IMR-90 (cell line): ENCODE results near the gene PDE11A. TPM values are rescaled to one million over a fixed set of nuclear protein-coding genes. Genes with fewer than 3 reads are reported as not detected.

Experiments used
- ATAC-seq: fragments of 200-7000 bp; cut with Tn5 transposase; 2 replicates; pipeline ENCODE4 v1.9.1; 2020; ENCODE audit warnings: low read depth, mild to moderate bottlenecking, moderate library complexity
- BruUV-seq: library from RNA; stranded (reverse); fragments of 400-500 nt; replicated peaks from 2 replicates; lab custom pipeline; 2021; lab: Mats Ljungman, UMichigan
- CTCF ChIA-PET: fragments of 300-600 bp; formaldehyde crosslinking; extraction: SDS; loops from one replicate; lab custom pipeline; 2021; ENCODE audit warnings: antibody characterized with exemption; lab: Yijun Ruan, JAX
- POLR2A ChIA-PET: fragments of 300-600 bp; sonication (Branson Sonifier 250); formaldehyde crosslinking; loops from one replicate; lab custom pipeline; 2022; ENCODE audit warnings: antibody characterized with exemption; ENCODE audit not compliant: unreplicated experiment; lab: Charles Lee
- DNase-seq: peaks from one replicate; pipeline ENCODE4 v3.0.0; 2013
- H2AFZ ChIP-seq: replicated peaks from 2 replicates; pipeline ENCODE3; 2013; ENCODE audit warnings: low read length, mild to moderate bottlenecking; ENCODE audit not compliant: poor library complexity
- H2AK5ac ChIP-seq: 2 replicates; pipeline ENCODE4 v1.6.1; 2013; ENCODE audit warnings: low read depth, low read length, inconsistent platforms
- H2AK9ac ChIP-seq: replicated peaks from 2 replicates; pipeline ENCODE3; 2013; ENCODE audit warnings: mild to moderate bottlenecking, low read depth, low read length, moderate library complexity; ENCODE audit not compliant: poor library complexity
- H2BK120ac ChIP-seq: 2 replicates; pipeline ENCODE4 v1.6.1; 2013; ENCODE audit warnings: low read depth, low read length, inconsistent platforms
- H2BK15ac ChIP-seq: 3 replicates; pipeline ENCODE4 v1.6.1; 2013; ENCODE audit warnings: low read depth, low read length, inconsistent platforms
- H2BK20ac ChIP-seq: 2 replicates; pipeline ENCODE4 v1.6.1; 2013; ENCODE audit warnings: low read depth, mild to moderate bottlenecking, inconsistent platforms, low read length, moderate library complexity
- H2BK5ac ChIP-seq: 2 replicates; pipeline ENCODE4 v1.6.1; 2013; ENCODE audit warnings: mild to moderate bottlenecking, low read depth, low read length, inconsistent platforms; ENCODE audit not compliant: poor library complexity, severe bottlenecking
- H3K14ac ChIP-seq: replicated peaks from 2 replicates; pipeline ENCODE4 v1.6.1; 2013; ENCODE audit warnings: low read depth, low read length, inconsistent platforms
- H3K18ac ChIP-seq: 2 replicates; pipeline ENCODE4 v1.6.1; 2013; ENCODE audit warnings: low read depth, low read length, control low read depth
- H3K23ac ChIP-seq: 2 replicates; pipeline ENCODE4 v1.6.1; 2013; ENCODE audit warnings: low read depth, low read length, inconsistent platforms
- H3K27ac ChIP-seq: 2 replicates; pipeline ENCODE4 v1.5.1; 2013; ENCODE audit warnings: mild to moderate bottlenecking, control low read depth, low read length; ENCODE audit not compliant: insufficient read depth
- H3K27me3 ChIP-seq: 2 replicates; pipeline ENCODE4 v1.6.1; 2013; ENCODE audit warnings: low read length; ENCODE audit not compliant: control insufficient read depth, insufficient read depth
- H3K36me3 ChIP-seq: 2 replicates; pipeline ENCODE4 v1.6.1; 2013; ENCODE audit warnings: low read length, mixed read lengths; ENCODE audit not compliant: control insufficient read depth, insufficient read depth
- H3K4ac ChIP-seq: 2 replicates; pipeline ENCODE4 v1.6.1; 2013; ENCODE audit warnings: low read depth, low read length, inconsistent platforms
- H3K4me1 ChIP-seq: 2 replicates; pipeline ENCODE4 v1.6.1; 2013; ENCODE audit warnings: low read length, mixed read lengths; ENCODE audit not compliant: control insufficient read depth, insufficient read depth
- H3K4me2 ChIP-seq: 2 replicates; pipeline ENCODE4 v1.6.1; 2013; ENCODE audit warnings: low read depth, mild to moderate bottlenecking, control low read depth, low read length, moderate library complexity
- H3K4me3 ChIP-seq: 2 replicates; pipeline ENCODE4 v1.5.1; 2013; ENCODE audit warnings: low read depth, mild to moderate bottlenecking, control low read depth, low read length, moderate library complexity; ENCODE audit not compliant: insufficient read depth
- H3K56ac ChIP-seq: 2 replicates; pipeline ENCODE4 v1.6.1; 2013; ENCODE audit warnings: low read length, inconsistent platforms; ENCODE audit not compliant: insufficient read depth; ENCODE audit errors: extremely low read depth
- H3K79me1 ChIP-seq, 2 experiments: 2 replicates each; pipeline ENCODE4 v1.6.1; 2013; ENCODE audit warnings: low read length in 2 of 2, inconsistent platforms in 1 of 2, low read depth in 1 of 2
- H3K9ac ChIP-seq: 2 replicates; pipeline ENCODE4 v1.6.1; 2013; ENCODE audit warnings: low read depth, low read length, control low read depth
- H3K9me1 ChIP-seq: 2 replicates; pipeline ENCODE4 v1.6.1; 2013; ENCODE audit warnings: low read length, inconsistent platforms; ENCODE audit not compliant: insufficient read depth
- H3K9me3 ChIP-seq: 2 replicates; pipeline ENCODE4 v1.6.1; 2013; ENCODE audit warnings: low read length; ENCODE audit not compliant: control insufficient read depth, insufficient read depth
- H4K20me1 ChIP-seq: 2 replicates; pipeline ENCODE4 v1.6.1; 2013; ENCODE audit warnings: low read length, inconsistent platforms; ENCODE audit not compliant: insufficient read depth
- H4K5ac ChIP-seq: 2 replicates; pipeline ENCODE4 v1.6.1; 2013; ENCODE audit warnings: mild to moderate bottlenecking, low read depth, low read length, control low read depth
- H4K8ac ChIP-seq, 2 experiments: 2 replicates each; pipeline ENCODE4 v1.6.1; 2013; ENCODE audit warnings: low read depth in 2 of 2, low read length in 2 of 2, control low read depth in 1 of 2, inconsistent platforms in 1 of 2
- H4K91ac ChIP-seq: 2 replicates; pipeline ENCODE4 v1.6.1; 2013; ENCODE audit warnings: low read depth, low read length, inconsistent platforms; ENCODE audit not compliant: insufficient read depth
- BHLHE40 ChIP-seq: fragments of 150-350 bp; IDR thresholded peaks from 2 replicates; pipeline ENCODE4 v1.6.1; 2016; ENCODE audit warnings: mild to moderate bottlenecking, low read depth, low read length
- CTCF ChIP-seq: conservative IDR thresholded peaks from 2 replicates; pipeline ENCODE4 v1.5.1; 2012; ENCODE audit warnings: mild to moderate bottlenecking, low read depth, low read length, improper control_type of control experiment
- WGBS, 2 experiments: methylation state at CpG; one replicate each; pipeline versions ENCODE4 v1.1.5 to v1.1.7; 2013; ENCODE audit warnings: missing lambda C conversion rate in 2 of 2; ENCODE audit not compliant: insufficient read length in 1 of 2; ENCODE audit errors: extremely low coverage in 2 of 2; 5-methylcytosine and 5-hydroxymethylcytosine counted together
- dilution Hi-C: fragments of 300-500 bp; cut with HindIII; formaldehyde crosslinking; loops from one replicate; pipeline ENCODE4 v1.14.3; 2018; ENCODE audit warnings: low sequenced_read_pairs; ENCODE audit not compliant: unreplicated experiment
- in situ Hi-C: fragments of 300-500 bp; cut with MboI; formaldehyde crosslinking; loops from 3 replicates; pipeline ENCODE4 v1.14.3; 2019; ENCODE audit warnings: low sequenced_read_pairs, inconsistent platforms, mixed read lengths
- intact Hi-C: fragments of 100-400 bp; cut with micrococcal nuclease; formaldehyde crosslinking; loops from 2 replicates; pipeline ENCODE4 v1.10.0; 2022
- polyA plus RNA-seq, 3 experiments: library from polyadenylated mRNA; depleted of rRNA; stranded (reverse); fragments of >200 nt; gene quantifications; 2 replicates each; pipeline ENCODE4 v1.2.3, GENCODE V29; 2012; ENCODE audit warnings: low replicate concordance in 1 of 3
- total RNA-seq: library from RNA; depleted of rRNA; stranded (reverse); fragments of >200 nt; gene quantifications from 2 replicates; pipeline ENCODE4 v1.2.3, GENCODE V29; 2012

PDE11A gene
- total and polyA plus RNA-seq, 2 of the 4 experiments (the other 2 are of a cell fraction): 0.21 to 0.72 TPM

GRCh38 chr2:177603768-177604167 lies 468.8 kb downstream of the PDE11A start:
- H3K4me1 ChIP-seq: peaks cover 2% of the 10 kb centered on the region
- no peak overlapping the region for H2BK5ac ChIP-seq
- no peak overlapping the region for H2AK9ac ChIP-seq
- in situ Hi-C loops (loop anchor here (10.0 kb wide), 3 partner anchors 109 to 439 kb away; no protein-coding TSS in a partner anchor), intact Hi-C loops (loop anchor here (1.0 to 10.0 kb wide), 7 partner anchors 51 to 439 kb away; partner anchors contain the start of gene NFE2L2), dilution Hi-C loops (no loop called here)
- no peak overlapping the region for H4K91ac ChIP-seq
- no peak overlapping the region for H3K27ac ChIP-seq
- no peak overlapping the region for H2BK120ac ChIP-seq
- H3K56ac ChIP-seq: no peak overlapping the region
- no peaks in the 10 kb centered on the region for H3K9me1 ChIP-seq
- H2AFZ ChIP-seq: no peak overlapping the region
- ChIA-PET CTCF (interaction anchor here (1.0 to 1.7 kb wide), 9 partner anchors 7 to 440 kb away, joined by 3 to 11 read pairs (median 4); no protein-coding TSS in a partner anchor), POLR2A (no interaction called here)
- H4K8ac ChIP-seq: no peak overlapping the region
- no peak overlapping the region for H4K5ac ChIP-seq
- WGBS, 2 experiments: 100% methylated on average over 1 of the region's 3 CpGs; no CpG with 5 or more reads in 1 of the 2 experiments
- H3K18ac ChIP-seq: no peak overlapping the region
- no peaks in the 10 kb centered on the region for H3K9me3 ChIP-seq
- no peak overlapping the region for H3K14ac ChIP-seq
- no peak overlapping the region for H3K4ac ChIP-seq
- H2BK20ac ChIP-seq: no peak overlapping the region
- H3K4me3 ChIP-seq: no peak overlapping the region
- H3K9ac ChIP-seq: no peak overlapping the region
- no TSS peak for BruUV-seq
- DNase-seq (no peak), ATAC-seq (no peak)
- TF ChIP-seq CTCF (no peak), BHLHE40 (no peak)
- H3K23ac ChIP-seq: no peak overlapping the region
- no peak overlapping the region for H3K4me2 ChIP-seq
- peaks cover 10% of the 10 kb centered on the region for H3K27me3 ChIP-seq
- no peaks in the 10 kb centered on the region for H4K20me1 ChIP-seq
- no peak overlapping the region for H2AK5ac ChIP-seq
- no peak overlapping the region for H2BK15ac ChIP-seq
- no peaks in the 10 kb centered on the region for H3K79me1 ChIP-seq
- H3K36me3 ChIP-seq: no peaks in the 10 kb centered on the region
